Measurements from ENCODE around the gene DAAM1. TPM values are rescaled to one million over a fixed set of nuclear protein-coding genes. Genes with fewer than 3 reads are reported as not detected.
A peak's percentile ranks its signal among the peaks of the same experiment; 100 is the strongest.

The DAAM1 gene
- polyA plus RNA-seq, 3 donors: 3.2 to 6.3 (median 4.4) TPM

DNA sequence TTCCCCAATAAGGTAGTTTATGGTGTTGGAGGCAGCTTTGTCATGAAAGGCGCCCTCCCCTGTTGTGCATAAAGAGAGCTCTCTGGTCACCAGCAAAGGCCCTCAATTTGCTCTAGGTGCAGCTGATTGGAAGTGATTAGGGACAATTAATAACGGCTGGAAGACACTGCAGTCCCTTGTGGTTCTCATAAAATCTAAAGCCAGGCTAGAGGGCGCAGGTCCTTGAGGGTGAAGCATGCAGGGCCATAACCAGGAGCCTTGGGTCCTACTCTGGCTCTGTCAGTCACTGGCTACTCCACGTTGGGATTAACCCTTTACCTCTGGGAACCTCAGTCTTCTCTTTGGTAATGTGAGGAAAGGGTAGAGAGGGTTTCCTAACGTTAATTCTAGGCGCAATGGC is 1.9 kb downstream of the DAAM1 start:
- Histone ChIP-seq H3K79me2 (ENCODE audit: insufficient read depth, low read length) (peaks cover 8% of the 10 kb centered on the region), H3K27ac (ENCODE audit: low read depth in 1 of 2, low read length in 2 of 2) (peak overlapping the region in 1 of 2 donors; percentile 80), H3K9ac (ENCODE audit: insufficient read depth, low read length, poor library complexity, severe bottlenecking) (peak overlapping the region; percentile 73)

DNA sequence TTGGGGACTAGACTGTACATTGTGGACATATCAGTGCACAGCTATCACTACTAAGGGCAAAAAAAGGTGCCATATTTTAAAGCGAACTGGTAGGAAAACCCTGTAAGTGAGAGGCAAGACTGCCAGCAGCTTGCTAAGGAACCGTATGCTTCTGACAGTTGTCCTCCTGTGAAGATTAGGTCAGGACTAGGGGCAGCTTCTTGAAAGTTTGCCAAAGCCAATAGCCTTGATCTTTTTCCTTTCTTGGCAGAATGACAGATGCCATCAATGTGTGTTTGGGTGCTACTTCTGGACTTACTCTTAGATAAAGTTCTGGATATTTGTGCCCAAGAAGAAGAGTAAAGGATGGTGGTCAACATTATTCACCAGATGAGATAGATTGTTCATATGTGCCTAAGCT is 7.4 kb downstream of the DAAM1 start:
- Histone ChIP-seq H3K79me2 (ENCODE audit: insufficient read depth, low read length) (peaks cover 10% of the 10 kb centered on the region), H3K4me1 (ENCODE audit: control insufficient read depth in 1 of 2, insufficient read depth in 2 of 2, low read length in 2 of 2) (no peaks in the 10 kb centered on the region), H3K9me3 (replicated peaks in 1 of 2; ENCODE audit: control insufficient read depth in 1 of 2, insufficient read depth in 1 of 2, low read length in 2 of 2) (no peaks in the 10 kb centered on the region), H2AFZ (ENCODE audit: insufficient read depth, low read depth, low read length, poor library complexity, severe bottlenecking) (no peak overlapping the region), H3K27me3 (ENCODE audit: control insufficient read depth in 2 of 2, insufficient read depth in 2 of 2, low read length in 2 of 2) (no peaks in the 10 kb centered on the region), H3K4me3 (replicated peaks in 1 of 3; ENCODE audit: low read depth in 2 of 3, low read length in 3 of 3) (no peak overlapping the region), H3K36me3 (replicated peaks in 1 of 2; ENCODE audit: control insufficient read depth in 1 of 2, insufficient read depth in 2 of 2, low read length in 2 of 2) (no peaks in the 10 kb centered on the region), H4K20me1 (ENCODE audit: insufficient read depth, low read length) (no peaks in the 10 kb centered on the region), H3K9ac (ENCODE audit: insufficient read depth, low read length, poor library complexity, severe bottlenecking) (no peak overlapping the region), H3K4me2 (replicated peaks; ENCODE audit: extremely low read depth, low read length, poor library complexity, severe bottlenecking) (no peak overlapping the region), H3K27ac (ENCODE audit: low read depth in 1 of 2, low read length in 2 of 2) (no peak overlapping the region)
- H3K36me3 Mint-ChIP-seq: peaks cover 0 to 3% of the 10 kb centered on the region in 2 donors
- no peak overlapping the region for H3K27ac Mint-ChIP-seq
- DNase-seq: no peak
- H3K9me3 Mint-ChIP-seq: peaks cover 0 to 5% (median 0%) of the 10 kb centered on the region in 7 donors
- WGBS (ENCODE audit: insufficient coverage): 88% methylated on average over 2 of the region's 2 CpGs
- peaks cover 2% of the 10 kb centered on the region for H3K4me1 Mint-ChIP-seq
- H3K27me3 Mint-ChIP-seq (ENCODE audit: low read depth in 3 of 3): peaks cover 0 to 4% (median 3%) of the 10 kb centered on the region in 3 donors
- H3K4me3 Mint-ChIP-seq: no peak overlapping the region
- intact Hi-C loops (cut with micrococcal nuclease): no loop called here
- TF ChIP-seq, protein P1, sequence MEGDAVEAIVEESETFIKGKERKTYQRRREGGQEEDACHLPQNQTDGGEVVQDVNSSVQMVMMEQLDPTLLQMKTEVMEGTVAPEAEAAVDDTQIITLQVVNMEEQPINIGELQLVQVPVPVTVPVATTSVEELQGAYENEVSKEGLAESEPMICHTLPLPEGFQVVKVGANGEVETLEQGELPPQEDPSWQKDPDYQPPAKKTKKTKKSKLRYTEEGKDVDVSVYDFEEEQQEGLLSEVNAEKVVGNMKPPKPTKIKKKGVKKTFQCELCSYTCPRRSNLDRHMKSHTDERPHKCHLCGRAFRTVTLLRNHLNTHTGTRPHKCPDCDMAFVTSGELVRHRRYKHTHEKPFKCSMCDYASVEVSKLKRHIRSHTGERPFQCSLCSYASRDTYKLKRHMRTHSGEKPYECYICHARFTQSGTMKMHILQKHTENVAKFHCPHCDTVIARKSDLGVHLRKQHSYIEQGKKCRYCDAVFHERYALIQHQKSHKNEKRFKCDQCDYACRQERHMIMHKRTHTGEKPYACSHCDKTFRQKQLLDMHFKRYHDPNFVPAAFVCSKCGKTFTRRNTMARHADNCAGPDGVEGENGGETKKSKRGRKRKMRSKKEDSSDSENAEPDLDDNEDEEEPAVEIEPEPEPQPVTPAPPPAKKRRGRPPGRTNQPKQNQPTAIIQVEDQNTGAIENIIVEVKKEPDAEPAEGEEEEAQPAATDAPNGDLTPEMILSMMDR (IDR thresholded peaks at IDR 0.05): no peak

More for the DNA sequence above, 1.9 kb downstream of the DAAM1 start:
- Histone ChIP-seq H3K4me3 (replicated peaks in 1 of 3; ENCODE audit: low read depth in 2 of 3, low read length in 3 of 3) (peak overlapping the region; percentile 87 to 95 (median 88)), H3K4me1 (ENCODE audit: control insufficient read depth in 1 of 2, insufficient read depth in 2 of 2, low read length in 2 of 2) (peaks cover 21 to 26% of the 10 kb centered on the region in 2 donors), H2AFZ (ENCODE audit: insufficient read depth, low read depth, low read length, poor library complexity, severe bottlenecking) (peak overlapping the region; percentile 98), H4K20me1 (ENCODE audit: insufficient read depth, low read length) (no peaks in the 10 kb centered on the region), H3K27me3 (ENCODE audit: control insufficient read depth in 2 of 2, insufficient read depth in 2 of 2, low read length in 2 of 2) (peaks cover 15 to 23% of the 10 kb centered on the region in 2 donors), H3K36me3 (replicated peaks in 1 of 2; ENCODE audit: control insufficient read depth in 1 of 2, insufficient read depth in 2 of 2, low read length in 2 of 2) (no peaks in the 10 kb centered on the region), H3K9me3 (replicated peaks in 1 of 2; ENCODE audit: control insufficient read depth in 1 of 2, insufficient read depth in 1 of 2, low read length in 2 of 2) (no peaks in the 10 kb centered on the region), H3K4me2 (replicated peaks; ENCODE audit: extremely low read depth, low read length, poor library complexity, severe bottlenecking) (peak overlapping the region; percentile 100)
- TF ChIP-seq, protein P1 (IDR thresholded peaks at IDR 0.05): no peak
- 8% methylated on average over 4 of the region's 6 CpGs for WGBS (ENCODE audit: insufficient coverage)
- peaks cover 15 to 22% (median 21%) of the 10 kb centered on the region in 3 donors for H3K27me3 Mint-ChIP-seq (ENCODE audit: low read depth in 3 of 3)
- H3K36me3 Mint-ChIP-seq: no peaks in the 10 kb centered on the region
- H3K9me3 Mint-ChIP-seq: peaks cover 0 to 2% (median 0%) of the 10 kb centered on the region in 7 donors
- peak overlapping the region; percentile 27 to 96 (median 79) for H3K27ac Mint-ChIP-seq
- DNase-seq: peak in 1 of 3 donors; percentile 19
- intact Hi-C loops (cut with micrococcal nuclease): no loop called here
- peaks cover 21% of the 10 kb centered on the region for H3K4me1 Mint-ChIP-seq
- H3K4me3 Mint-ChIP-seq: peak overlapping the region; percentile 97 to 98
